Right lung (tissue), 5 donors: Measurements from ENCODE around the gene ADGRE2. TPM values are rescaled to one million over a fixed set of nuclear protein-coding genes. Genes with fewer than 3 reads are reported as not detected.

Experiments used
- polyA plus RNA-seq, 5 donors: library from polyadenylated mRNA; unstranded; fragments of 120-200 nt; gene quantifications; one replicate each; pipeline versions ENCODE4 v1.2.1 to v1.2.3, GENCODE V29; 2013; ENCODE audit warnings: inconsistent platforms in 1 of 5, low replicate concordance in 1 of 5; ENCODE audit not compliant: insufficient read length in 5 of 5, insufficient read depth in 1 of 5

Gene ADGRE2
- polyA plus RNA-seq, 5 donors, result 0.35 to 0.96 (median 0.63) TPM

Other genes starting within 250 kb of the ADGRE2 start
- gene TECR, start 249.0 kb downstream of the ADGRE2 start, polyA plus RNA-seq, result 100 to 1,000 TPM in 1 of 5 donors, 10 to 100 TPM in 4; 61.8 to 119 (median 84.8) TPM
- gene NDUFB7, start 206.5 kb downstream of the ADGRE2 start, polyA plus RNA-seq, result 100 to 1,000 TPM in 1 of 5 donors, 10 to 100 TPM in 4; 69.6 to 137 (median 76.0) TPM
- under 1 TPM; 0.14 to 0.28 (median 0.19) TPM for gene CLEC17A, start 195.5 kb downstream of the ADGRE2 start, polyA plus RNA-seq
- under 1 TPM in 3 of 5 donors, not detected in 2; 0.13 to 0.15 (median 0.14) TPM for gene ADGRE3, start 103.7 kb downstream of the ADGRE2 start, polyA plus RNA-seq
- 10 to 100 TPM; 26.2 to 36.2 (median 33.1) TPM for gene ZNF333, start 88.5 kb downstream of the ADGRE2 start, polyA plus RNA-seq
- gene OR7A5, start 56.6 kb upstream of the ADGRE2 start, polyA plus RNA-seq, result not detected
- gene OR7C1, start 56.6 kb upstream of the ADGRE2 start, polyA plus RNA-seq, result under 1 TPM; 0.05 to 0.22 (median 0.12) TPM
- gene OR7A10, start 70.4 kb upstream of the ADGRE2 start, polyA plus RNA-seq, result not detected
- gene OR7A17, start 107.6 kb upstream of the ADGRE2 start, polyA plus RNA-seq, result under 1 TPM in 2 of 5 donors, not detected in 3; 0.03 to 0.05 TPM
- not detected for gene OR7C2, start 162.9 kb upstream of the ADGRE2 start, polyA plus RNA-seq
- under 1 TPM; 0.09 to 0.33 (median 0.21) TPM for gene SLC1A6, start 201.3 kb upstream of the ADGRE2 start, polyA plus RNA-seq